GM12892 (cell line): ENCODE results near the gene LDLRAD3.

Experiments used
- POLR2A ChIP-seq: IDR thresholded peaks from 2 replicates; pipeline ENCODE4 v1.6.1; 2011; ENCODE audit warnings: low read depth, low read length, control low read depth
- POLR2AphosphoS5 ChIP-seq: IDR thresholded peaks from 2 replicates; pipeline ENCODE4 v1.6.1; 2011; ENCODE audit warnings: low read depth, low read length, control low read depth

GRCh38 chr11:36089920-36090319 lies 146.1 kb downstream of the LDLRAD3 start:
- TF ChIP-seq POLR2AphosphoS5 (no peak), POLR2A (no peak)
